Fibroblast of lung (primary cell): ENCODE results near the gene SLC26A2. TPM values are rescaled to one million over a fixed set of nuclear protein-coding genes. Genes with fewer than 3 reads are reported as not detected.

Experiments used
- DNase-seq, 2 donors: peaks; one replicate each; pipeline versions ENCODE4 v3.0.0 to v3.0.0-alpha.2; 2010; ENCODE audit warnings: low read depth in 2 of 2
- H2AFZ ChIP-seq: 2 replicates; pipeline ENCODE4 v1.5.1; 2012; ENCODE audit warnings: low read length, control low read depth, inconsistent platforms
- H3K27ac ChIP-seq: 2 replicates; pipeline ENCODE4 v1.5.1; 2011; ENCODE audit warnings: low read length, control low read depth; ENCODE audit not compliant: insufficient read depth
- H3K27me3 ChIP-seq: 2 replicates; pipeline ENCODE4 v1.5.1; 2011; ENCODE audit warnings: mild to moderate bottlenecking, low read length; ENCODE audit not compliant: control insufficient read depth, insufficient read depth
- H3K36me3 ChIP-seq: 2 replicates; pipeline ENCODE4 v1.5.1; 2011; ENCODE audit warnings: low read length; ENCODE audit not compliant: control insufficient read depth, insufficient read depth
- H3K4me1 ChIP-seq: 2 replicates; pipeline ENCODE4 v1.5.1; 2011; ENCODE audit warnings: low read length; ENCODE audit not compliant: control insufficient read depth, insufficient read depth; ENCODE audit errors: extremely low read depth
- H3K4me2 ChIP-seq: 2 replicates; pipeline ENCODE4 v1.5.1; 2011; ENCODE audit warnings: low read length, control low read depth; ENCODE audit not compliant: insufficient read depth; ENCODE audit errors: extremely low read depth
- H3K4me3 ChIP-seq, 4 experiments: fragments of 200-600 bp in 1 of 4; sonication (generic) in 1 of 4; replicated peaks in 1 of 4; 2 replicates each; pipeline ENCODE4 v1.5.1; 2011 to 2016; ENCODE audit warnings: low read length in 4 of 4, low read depth in 3 of 4, mild to moderate bottlenecking in 3 of 4, control low read depth in 2 of 4, inconsistent platforms in 1 of 4, mixed read lengths in 1 of 4; ENCODE audit not compliant: insufficient read depth in 1 of 4; ENCODE audit errors: control extremely low read depth in 1 of 4
- H3K79me2 ChIP-seq: 2 replicates; pipeline ENCODE4 v1.5.1; 2012; ENCODE audit warnings: mild to moderate bottlenecking, low read length, inconsistent platforms; ENCODE audit not compliant: control insufficient read depth, insufficient read depth
- H3K9ac ChIP-seq: 2 replicates; pipeline ENCODE4 v1.5.1; 2011; ENCODE audit warnings: mild to moderate bottlenecking, low read length, control low read depth; ENCODE audit not compliant: insufficient read depth
- H3K9me3 ChIP-seq: 2 replicates; pipeline ENCODE4 v1.5.1; 2012; ENCODE audit warnings: low read depth, low read length; ENCODE audit not compliant: control insufficient read depth, insufficient read depth
- H4K20me1 ChIP-seq: 2 replicates; pipeline ENCODE4 v1.5.1; 2011; ENCODE audit warnings: low read length; ENCODE audit not compliant: control insufficient read depth, insufficient read depth; ENCODE audit errors: extremely low read depth
- CTCF ChIP-seq, 2 donors: IDR thresholded peaks in 1 of 2; conservative IDR thresholded peaks in 1 of 2; 1 replicate in 1 of 2; 2 replicates in 1 of 2; pipeline ENCODE4 v1.5.1; 2011 to 2012; ENCODE audit warnings: low read length in 2 of 2, control low read depth in 1 of 2, inconsistent platforms in 1 of 2, low read depth in 1 of 2, mild to moderate bottlenecking in 1 of 2
- EZH2 ChIP-seq: IDR thresholded peaks from 2 replicates; pipeline ENCODE4 v1.5.1; 2012; ENCODE audit warnings: low read length, control low read depth, mild to moderate bottlenecking; ENCODE audit errors: missing control alignments
- polyA plus RNA-seq, 2 donors: library from polyadenylated mRNA; depleted of rRNA in 1 of 2; stranded (reverse) in 1 of 2; unstranded in 1 of 2; fragments of >200 nt; gene quantifications; 2 replicates each; pipeline ENCODE4 v1.2.1, GENCODE V29; 2011 to 2012; ENCODE audit warnings: missing spikeins in 1 of 2
- total RNA-seq: library from RNA; depleted of rRNA; stranded (reverse); fragments of >200 nt; gene quantifications from 2 replicates; pipeline ENCODE4 v1.2.1, GENCODE V29; 2014

Gene SLC26A2
- total and polyA plus RNA-seq, 2 donors (not counting 1 experiment from before 2014, with no cell fraction given), result 10.3 to 11.6 TPM

DNA sequence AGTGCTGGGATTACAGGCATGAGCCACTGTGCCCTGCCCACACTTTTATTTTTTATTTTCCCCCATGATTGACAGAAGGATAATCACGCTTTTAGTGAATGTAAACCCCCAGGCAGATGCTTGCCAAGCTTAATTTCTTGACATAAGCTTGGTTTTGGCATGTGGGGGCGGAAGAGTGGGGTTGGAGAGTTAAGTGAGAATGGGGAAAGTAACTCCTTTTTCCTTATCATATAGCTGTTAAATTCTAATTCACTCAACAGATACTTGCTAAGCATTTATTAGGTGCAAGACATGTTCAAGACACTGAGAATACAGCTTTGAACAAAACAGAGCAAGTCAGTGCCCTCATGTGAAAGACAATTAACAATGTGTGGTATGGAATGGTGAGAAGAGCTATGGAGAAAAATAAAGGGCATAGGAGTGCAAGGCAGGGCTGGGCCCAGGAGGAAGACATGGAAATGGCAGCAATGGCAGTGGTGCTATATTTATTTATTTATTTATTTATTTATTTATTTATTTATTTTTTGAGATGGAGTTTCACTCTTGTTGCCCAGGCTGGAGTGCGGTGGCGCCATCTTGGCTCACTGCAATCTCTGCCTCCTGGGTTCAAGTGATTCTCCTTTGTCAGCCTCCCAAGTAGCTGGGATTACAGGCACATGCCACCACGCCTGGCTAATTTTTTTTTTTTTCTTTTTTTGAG is 2.2 kb downstream of the SLC26A2 start:
- Histone ChIP-seq H3K4me3 (no peak overlapping the region), H3K9ac (no peak overlapping the region), H3K27ac (no peak overlapping the region), H3K36me3 (no peaks in the 10 kb centered on the region), H2AFZ (no peak overlapping the region), H4K20me1 (no peaks in the 10 kb centered on the region), H3K79me2 (no peaks in the 10 kb centered on the region), H3K4me1 (peaks cover 5% of the 10 kb centered on the region), H3K9me3 (no peaks in the 10 kb centered on the region), H3K4me2 (no peak overlapping the region), H3K27me3 (no peaks in the 10 kb centered on the region)
- TF ChIP-seq EZH2 (no peak), CTCF (conservative IDR thresholded peaks at IDR 0.05 in 1 of 2, IDR thresholded peaks at IDR 0.05 in 1 of 2; ENCODE audit: low read depth in 1 of 2, low read length in 2 of 2) (no peak)
- DNase-seq, result no peak

DNA sequence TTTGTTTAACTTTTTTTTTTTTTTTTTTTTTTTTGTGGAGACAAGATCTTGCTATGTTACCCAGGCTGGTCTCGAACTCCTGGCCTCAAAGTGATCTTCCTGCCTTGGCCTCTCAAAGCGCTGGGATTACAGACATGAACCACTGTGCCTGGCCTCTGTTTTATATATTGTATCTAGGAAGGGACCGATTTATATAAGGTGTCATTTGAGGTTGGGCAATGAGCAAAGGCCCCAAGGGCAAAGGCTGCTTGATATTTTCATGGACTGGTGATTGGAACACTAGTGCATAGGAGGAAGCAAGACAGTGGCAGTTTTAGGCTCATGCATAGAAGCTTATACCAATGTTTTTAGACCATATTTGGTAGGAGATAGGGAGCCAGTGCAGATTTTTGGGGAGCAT is 3.2 kb downstream of the SLC26A2 start:
- Histone ChIP-seq H3K4me3 (no peak overlapping the region), H3K4me2 (no peak overlapping the region), H3K36me3 (no peaks in the 10 kb centered on the region), H4K20me1 (no peaks in the 10 kb centered on the region), H3K27ac (no peak overlapping the region), H3K27me3 (no peaks in the 10 kb centered on the region), H3K9me3 (no peaks in the 10 kb centered on the region), H3K4me1 (peaks cover 5% of the 10 kb centered on the region), H3K79me2 (no peaks in the 10 kb centered on the region), H2AFZ (no peak overlapping the region), H3K9ac (no peak overlapping the region)
- no peak for DNase-seq
- TF ChIP-seq CTCF (conservative IDR thresholded peaks at IDR 0.05 in 1 of 2, IDR thresholded peaks at IDR 0.05 in 1 of 2; ENCODE audit: low read depth in 1 of 2, low read length in 2 of 2) (no peak), EZH2 (no peak)

GRCh38 chr5:149966946-149967345 is 6.4 kb downstream of the SLC26A2 start:
- Histone ChIP-seq H3K4me2 (no peak overlapping the region), H4K20me1 (no peaks in the 10 kb centered on the region), H3K9me3 (no peaks in the 10 kb centered on the region), H3K27ac (no peak overlapping the region), H3K27me3 (no peaks in the 10 kb centered on the region), H3K9ac (no peak overlapping the region), H3K79me2 (no peaks in the 10 kb centered on the region), H2AFZ (no peak overlapping the region), H3K4me1 (no peaks in the 10 kb centered on the region), H3K4me3 (no peak overlapping the region), H3K36me3 (no peaks in the 10 kb centered on the region)
- TF ChIP-seq EZH2 (no peak), CTCF (conservative IDR thresholded peaks at IDR 0.05 in 1 of 2, IDR thresholded peaks at IDR 0.05 in 1 of 2; ENCODE audit: low read depth in 1 of 2, low read length in 2 of 2) (no peak)
- no peak for DNase-seq
